OCI-LY1 (cell line): ENCODE results near the gene MB.

ENCODE experiments used
- H2AFZ ChIP-seq: fragments of 200-600 bp; sonication (generic), shearing (Covaris generic); 2 replicates; pipeline ENCODE4 v1.6.0; 2014; ENCODE audit warnings: antibody characterized with exemption, mild to moderate bottlenecking, low read length
- H3F3A ChIP-seq: fragments of 200-600 bp; sonication (generic), shearing (Covaris generic); 2 replicates; pipeline ENCODE4 v1.6.0; 2014; ENCODE audit warnings: mild to moderate bottlenecking, antibody characterized with exemption, low read length, moderate library complexity; ENCODE audit not compliant: insufficient read depth
- H3K27ac ChIP-seq: fragments of 200-600 bp; sonication (generic); 2 replicates; pipeline ENCODE4 v1.5.1; 2014; ENCODE audit warnings: low read length, mixed run types, mild to moderate bottlenecking, low read depth; ENCODE audit not compliant: poor library complexity, severe bottlenecking
- H3K27me3 ChIP-seq: fragments of 200-600 bp; sonication (generic); 2 replicates; pipeline ENCODE4 v1.6.0; 2014; ENCODE audit warnings: antibody characterized with exemption, mild to moderate bottlenecking, low read length, moderate library complexity; ENCODE audit not compliant: insufficient read depth
- H3K36me3 ChIP-seq: fragments of 200-600 bp; sonication (generic); 2 replicates; pipeline ENCODE4 v1.6.1; 2014; ENCODE audit warnings: mild to moderate bottlenecking, antibody characterized with exemption, low read length, moderate library complexity, mixed read lengths; ENCODE audit not compliant: insufficient read depth
- H3K4me1 ChIP-seq: fragments of 200-600 bp; sonication (generic); 2 replicates; pipeline ENCODE4 v1.5.1; 2014; ENCODE audit warnings: mild to moderate bottlenecking, low read length, moderate library complexity; ENCODE audit not compliant: insufficient read depth, severe bottlenecking
- H3K4me2 ChIP-seq: fragments of 200-600 bp; sonication (generic), shearing (Covaris generic); 2 replicates; pipeline ENCODE4 v1.6.1; 2014; ENCODE audit warnings: low read length
- H3K4me3 ChIP-seq: fragments of 200-600 bp; sonication (generic); 2 replicates; pipeline ENCODE4 v1.5.1; 2014; ENCODE audit warnings: low read length, low read depth, mild to moderate bottlenecking, mixed read lengths; ENCODE audit not compliant: poor library complexity, severe bottlenecking
- H3K79me2 ChIP-seq: fragments of 200-600 bp; shearing (Covaris generic); 2 replicates; pipeline ENCODE4 v1.6.1; 2016; ENCODE audit warnings: mixed run types, low read length, mixed read lengths; ENCODE audit not compliant: insufficient read depth
- H3K9ac ChIP-seq: fragments of 200-600 bp; sonication (generic), shearing (Covaris generic); 2 replicates; pipeline ENCODE4 v1.6.1; 2014; ENCODE audit warnings: mild to moderate bottlenecking, low read length, mixed read lengths
- H3K9me2 ChIP-seq: fragments of 200-600 bp; sonication (generic), shearing (Covaris generic); 2 replicates; pipeline ENCODE4 v1.6.1; 2014; ENCODE audit warnings: low read depth, mild to moderate bottlenecking, low read length, mixed read lengths
- H3K9me3 ChIP-seq: fragments of 200-600 bp; shearing (Covaris generic); 2 replicates; pipeline ENCODE4 v1.6.1; 2014; ENCODE audit warnings: low read length, mixed read lengths
- H4K20me1 ChIP-seq: fragments of 200-600 bp; sonication (generic), shearing (Covaris generic); 2 replicates; pipeline ENCODE4 v1.6.0; 2016; ENCODE audit warnings: mild to moderate bottlenecking, low read length; ENCODE audit not compliant: insufficient read depth
- EZH2 ChIP-seq: fragments of 200-600 bp; sonication (generic), shearing (Covaris generic); IDR thresholded peaks from 2 replicates; pipeline ENCODE4 v1.8.0; 2017; ENCODE audit warnings: borderline replicate concordance, mixed run types, mild to moderate bottlenecking, antibody characterized with exemption, low read length, moderate library complexity, mixed read lengths
- TF ChIP-seq, protein P1 (sequence below): fragments of 200-600 bp; sonication (generic), shearing (Covaris generic); IDR thresholded peaks from 2 replicates; pipeline ENCODE4 v1.5.1; 2017; ENCODE audit warnings: mild to moderate bottlenecking, antibody characterized with exemption, low read length, moderate library complexity, mixed read lengths

Gene MB

DNA sequence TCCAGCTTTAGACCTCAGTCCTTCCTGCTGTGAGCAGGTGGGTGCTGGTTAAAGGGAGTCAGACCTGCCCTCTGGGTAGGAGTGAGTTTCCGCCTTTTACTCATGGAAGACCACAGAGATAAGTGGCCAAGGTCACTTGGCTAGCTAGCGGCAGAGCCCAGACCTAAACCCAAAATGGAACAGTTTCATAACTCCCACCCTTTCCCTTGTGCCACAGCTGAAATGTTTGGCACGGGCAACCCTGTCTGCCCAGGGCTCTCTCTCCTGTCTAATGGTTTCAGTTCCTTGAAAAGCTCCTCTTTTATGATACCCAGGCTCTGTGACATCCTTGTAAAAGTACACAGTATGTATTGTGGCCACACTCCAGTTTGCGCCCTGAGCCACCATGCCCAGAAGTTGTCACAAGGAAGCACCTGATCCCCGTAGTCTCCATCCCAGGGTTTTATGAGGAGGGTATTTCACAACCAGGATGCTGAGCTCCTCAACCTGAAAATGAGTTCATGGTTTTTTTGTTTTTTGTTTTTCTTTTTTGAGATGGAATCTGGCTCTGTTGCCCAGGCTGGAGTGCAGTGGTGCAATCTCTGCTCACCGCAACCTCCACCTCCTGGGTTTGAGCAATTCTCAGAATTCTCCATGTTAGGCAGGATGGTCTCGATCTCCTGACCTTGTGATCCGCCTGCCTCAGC lies 5.1 kb downstream of the MB start:
- 0 out of 2 replicates have a peak, but pooled peaks cover 3% of the 10 kb centered on the region for H3K27me3 ChIP-seq
- H3K9me2 ChIP-seq, result no peaks in the 10 kb centered on the region
- no peak overlapping the region for H2AFZ ChIP-seq
- no peak overlapping the region for H3K4me2 ChIP-seq
- no peaks in the 10 kb centered on the region for H3K36me3 ChIP-seq
- H3K9me3 ChIP-seq, result no peaks in the 10 kb centered on the region
- H3F3A ChIP-seq, result no peaks in the 10 kb centered on the region
- no peak overlapping the region for H3K9ac ChIP-seq
- no peaks in the 10 kb centered on the region for H3K4me1 ChIP-seq
- no peaks in the 10 kb centered on the region for H3K79me2 ChIP-seq
- H4K20me1 ChIP-seq, result no peaks in the 10 kb centered on the region
- TF ChIP-seq, protein P1, sequence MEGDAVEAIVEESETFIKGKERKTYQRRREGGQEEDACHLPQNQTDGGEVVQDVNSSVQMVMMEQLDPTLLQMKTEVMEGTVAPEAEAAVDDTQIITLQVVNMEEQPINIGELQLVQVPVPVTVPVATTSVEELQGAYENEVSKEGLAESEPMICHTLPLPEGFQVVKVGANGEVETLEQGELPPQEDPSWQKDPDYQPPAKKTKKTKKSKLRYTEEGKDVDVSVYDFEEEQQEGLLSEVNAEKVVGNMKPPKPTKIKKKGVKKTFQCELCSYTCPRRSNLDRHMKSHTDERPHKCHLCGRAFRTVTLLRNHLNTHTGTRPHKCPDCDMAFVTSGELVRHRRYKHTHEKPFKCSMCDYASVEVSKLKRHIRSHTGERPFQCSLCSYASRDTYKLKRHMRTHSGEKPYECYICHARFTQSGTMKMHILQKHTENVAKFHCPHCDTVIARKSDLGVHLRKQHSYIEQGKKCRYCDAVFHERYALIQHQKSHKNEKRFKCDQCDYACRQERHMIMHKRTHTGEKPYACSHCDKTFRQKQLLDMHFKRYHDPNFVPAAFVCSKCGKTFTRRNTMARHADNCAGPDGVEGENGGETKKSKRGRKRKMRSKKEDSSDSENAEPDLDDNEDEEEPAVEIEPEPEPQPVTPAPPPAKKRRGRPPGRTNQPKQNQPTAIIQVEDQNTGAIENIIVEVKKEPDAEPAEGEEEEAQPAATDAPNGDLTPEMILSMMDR, result no peak
- no peak overlapping the region for H3K4me3 ChIP-seq
- H3K27ac ChIP-seq, result no peak overlapping the region

DNA sequence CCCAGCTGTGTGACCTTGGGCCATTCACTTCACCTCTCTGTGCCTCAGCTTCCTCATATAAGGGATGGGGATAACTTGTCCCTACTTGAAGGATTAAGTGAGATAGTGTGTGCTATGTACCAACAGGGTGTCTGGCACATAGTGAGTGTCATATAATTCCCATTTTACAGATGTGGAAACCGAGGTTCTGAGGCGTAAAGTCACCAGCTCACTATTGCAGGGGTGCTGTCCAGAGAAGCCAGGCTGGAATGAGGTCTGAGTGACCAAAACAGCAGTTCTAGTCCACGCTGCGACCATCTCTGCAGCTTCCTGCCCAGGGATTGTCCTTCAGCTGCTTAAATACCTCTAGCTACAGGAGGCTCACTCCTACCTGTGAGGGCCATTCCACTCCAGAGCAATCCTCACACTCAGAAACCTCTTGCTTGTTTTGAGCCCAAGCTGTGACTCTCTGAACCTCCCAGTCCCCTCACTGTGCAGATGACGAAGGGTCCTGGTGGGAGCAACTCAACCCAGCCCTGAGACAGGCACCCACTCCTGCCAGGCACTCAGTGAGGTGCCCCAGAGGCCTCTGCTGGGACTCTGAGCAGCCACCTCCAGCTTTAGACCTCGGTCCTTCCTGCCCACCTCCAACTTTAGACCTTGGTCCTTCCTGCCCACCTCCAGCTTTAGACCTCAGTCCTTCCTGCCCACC lies 5.8 kb downstream of the MB start:
- Histone ChIP-seq H3K9me3 (no peaks in the 10 kb centered on the region), H3K27me3 (0 out of 2 replicates have a peak, but pooled peaks cover 3% of the 10 kb centered on the region), H3K9ac (no peak overlapping the region), H3K36me3 (no peaks in the 10 kb centered on the region), H3K79me2 (no peaks in the 10 kb centered on the region), H2AFZ (no peak overlapping the region), H3K9me2 (no peaks in the 10 kb centered on the region), H4K20me1 (no peaks in the 10 kb centered on the region), H3K4me2 (no peak overlapping the region), H3K4me3 (no peak overlapping the region), H3F3A (no peaks in the 10 kb centered on the region), H3K27ac (no peak overlapping the region), H3K4me1 (no peaks in the 10 kb centered on the region)
- TF ChIP-seq, protein P1, result no peak
- TF ChIP-seq EZH2, result no peak

DNA sequence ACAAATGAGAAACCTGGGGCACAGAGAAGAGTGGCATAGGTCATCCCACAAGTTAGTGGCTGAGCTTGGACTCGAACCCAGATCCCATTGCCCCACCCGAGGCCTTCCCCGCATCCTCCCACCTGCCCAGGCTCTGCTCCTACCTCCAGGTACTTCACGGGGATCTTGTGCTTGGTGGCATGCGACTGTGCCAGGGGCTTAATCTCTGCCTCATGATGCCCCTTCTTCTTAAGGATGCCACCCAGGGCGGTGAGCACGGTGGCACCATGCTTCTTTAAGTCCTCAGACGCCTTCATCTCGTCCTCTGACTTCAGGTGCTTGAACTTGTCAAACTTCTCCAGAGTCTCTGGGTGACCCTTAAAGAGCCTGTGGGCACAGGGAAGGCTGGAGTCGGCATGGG lies 6.4 kb downstream of the MB start:
- Histone ChIP-seq H3K27ac (no peak overlapping the region), H3K9me3 (no peaks in the 10 kb centered on the region), H4K20me1 (no peaks in the 10 kb centered on the region), H3K27me3 (0 out of 2 replicates have a peak, but pooled peaks cover 3% of the 10 kb centered on the region), H3K79me2 (no peaks in the 10 kb centered on the region), H3K36me3 (no peaks in the 10 kb centered on the region), H3K4me3 (no peak overlapping the region), H2AFZ (no peak overlapping the region), H3K9me2 (no peaks in the 10 kb centered on the region), H3K4me1 (no peaks in the 10 kb centered on the region), H3K9ac (no peak overlapping the region), H3K4me2 (no peak overlapping the region), H3F3A (no peaks in the 10 kb centered on the region)
- TF ChIP-seq, protein P1, result no peak
- TF ChIP-seq EZH2, result no peak
